Astrocyte of the cerebellum (primary cell): ENCODE measurements around the gene ATG10.

Source experiments
- DNase-seq: peaks from one replicate; pipeline ENCODE4 v3.0.0-alpha.2; 2011; ENCODE audit warnings: low read depth
- H3K4me3 ChIP-seq: 2 replicates; pipeline ENCODE4 v1.5.1; 2011; ENCODE audit warnings: mild to moderate bottlenecking, low read depth, low read length, moderate library complexity
- CTCF ChIP-seq: IDR thresholded peaks from 2 replicates; pipeline ENCODE4 v1.5.1; 2012; ENCODE audit warnings: low read length, low read depth, moderate library complexity, mild to moderate bottlenecking; ENCODE audit errors: missing control alignments
- in situ Hi-C: cut with HindIII; loops from 2 replicates; pipeline ENCODE4 v1.10.0; 2017; ENCODE audit warnings: low sequenced_read_pairs

The ATG10 gene

GRCh38 chr5:82274343-82275211 is 302.8 kb downstream of the ATG10 start:
- no peak for DNase-seq
- no peak for TF ChIP-seq CTCF
- in situ Hi-C loops, result no loop called here
- no peak overlapping the region for H3K4me3 ChIP-seq

GRCh38 chr5:82275216-82275664 is 303.4 kb downstream of the ATG10 start:
- no peak overlapping the region for H3K4me3 ChIP-seq
- DNase-seq, result no peak
- in situ Hi-C loops, result no loop called here
- TF ChIP-seq CTCF, result no peak

DNA sequence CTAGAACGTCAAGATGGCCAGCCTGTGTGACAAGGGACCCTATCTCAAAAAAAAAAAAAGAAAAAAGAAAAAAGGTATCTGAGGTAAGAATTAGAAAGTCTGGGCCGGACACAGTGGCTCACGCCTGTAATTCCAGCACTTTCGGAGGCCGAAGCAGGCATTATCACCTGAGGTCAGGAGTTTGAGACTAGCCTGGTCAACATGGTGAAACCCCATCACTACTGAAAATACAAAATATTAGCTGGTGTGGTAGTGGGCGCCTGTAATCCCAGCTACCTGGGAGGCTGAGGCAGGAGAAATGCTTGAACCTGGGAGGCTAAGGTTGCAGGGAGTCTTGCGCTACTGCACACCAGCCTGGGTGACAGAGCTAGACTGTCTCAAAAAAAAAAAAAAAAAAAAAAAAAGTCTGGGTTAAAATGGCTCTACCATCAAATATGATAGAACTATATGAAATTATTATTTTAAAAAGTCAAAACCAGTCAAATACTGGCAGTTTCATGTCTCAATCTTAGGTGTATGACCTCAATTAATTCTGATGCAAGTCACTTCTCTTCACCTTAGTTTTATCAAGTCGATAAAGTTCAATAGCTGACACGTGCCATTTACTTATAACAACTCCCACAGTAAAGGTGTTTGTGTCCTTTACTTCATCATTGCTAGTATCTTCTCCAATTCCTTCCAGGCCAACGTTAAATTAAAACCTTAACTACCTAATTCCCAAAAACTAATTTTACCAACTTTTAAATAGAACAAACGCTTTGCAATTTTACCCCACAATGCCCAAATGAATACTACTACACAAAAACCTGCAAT is 305.2 kb downstream of the ATG10 start:
- no peak for DNase-seq
- no peak for TF ChIP-seq CTCF
- in situ Hi-C loops, result no loop called here
- H3K4me3 ChIP-seq, result peak overlapping the region; percentile 95

- H3K4me3 ChIP-seq, result peak overlapping the region; percentile 95
- no peak for TF ChIP-seq CTCF
- no peak for DNase-seq
- in situ Hi-C loops, result no loop called here
Measured at GRCh38 chr5:82277613-82277986, 305.8 kb downstream of the ATG10 start.

- no peak for TF ChIP-seq CTCF
- in situ Hi-C loops, result no loop called here
- peak within 1 kb of the TSS; percentile 95 for H3K4me3 ChIP-seq
- peak; percentile 76 for DNase-seq
Measured at GRCh38 chr5:82277987-82278710, 306.3 kb downstream of the ATG10 start, which contains the start of gene RPS23. TSS of gene RPS23 (minus strand) at chr5:82278354. CDS start at chr5:82278323, 31 bp downstream.
